ENCODE results near the gene ZNF536. TPM values are rescaled to one million over a fixed set of nuclear protein-coding genes. Genes with fewer than 3 reads are reported as not detected.

ZNF536 gene
- total RNA-seq, 1 experiment from 2014 or later = not detected

DNA sequence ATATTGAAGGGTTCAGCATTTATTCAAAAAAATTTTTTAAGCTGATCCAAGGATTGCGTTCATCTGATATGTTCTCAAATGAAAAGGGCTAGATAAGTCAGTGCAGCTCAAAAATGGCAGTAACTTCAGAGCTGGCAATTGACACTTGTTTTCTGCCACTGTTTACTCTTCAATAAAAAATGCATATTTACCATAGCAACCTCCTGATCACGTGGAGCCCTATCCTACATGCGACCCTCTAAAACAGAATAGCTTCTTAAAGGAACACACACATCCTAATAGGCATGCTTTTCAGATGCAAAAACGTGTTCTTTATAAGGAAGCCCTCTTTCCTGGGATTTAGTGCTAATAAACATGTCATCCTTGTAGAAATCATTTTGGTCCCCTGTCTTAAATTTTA, 150.2 kb downstream of the ZNF536 start:
- Mint-ChIP-seq H3K4me1 (peaks cover 15 to 18% of the 10 kb centered on the region in 2 experiments), H3K4me3 (no peak overlapping the region), H3K27ac (no peak overlapping the region), H3K36me3 (ENCODE audit: insufficient read depth in 1 of 3, low read depth in 3 of 3) (peaks cover 0 to 3% (median 0%) of the 10 kb centered on the region in 3 experiments; a peak in 2 of 7 replicates), H3K27me3 (ENCODE audit: low read depth) (peaks cover 2% of the 10 kb centered on the region; the same call in 1 of the 2 replicates), H3K9me3 (no peaks in the 10 kb centered on the region; a peak in 1 of 5 replicates)
- Histone ChIP-seq H4K8ac (replicated peaks; ENCODE audit: insufficient read length, low read depth, low read length) (no peak overlapping the region), H3K23ac (ENCODE audit: insufficient read length, low read depth, low read length) (no peak overlapping the region), H2BK120ac (ENCODE audit: low read depth, low read length, poor library complexity, severe bottlenecking) (no peak overlapping the region), H3K9me3 (ENCODE audit: control insufficient read depth, low read depth, low read length) (no peaks in the 10 kb centered on the region), H3K9ac (ENCODE audit: extremely low read depth, insufficient read length, low read length) (no peak overlapping the region), H4K91ac (ENCODE audit: insufficient read length, low read depth, low read length) (no peak overlapping the region), H2AFZ (ENCODE audit: low read length) (no peak overlapping the region), H2BK12ac (ENCODE audit: insufficient read length, low read depth, low read length) (no peak overlapping the region), H2BK15ac (ENCODE audit: low read depth, low read length) (no peak overlapping the region), H3K23me2 (ENCODE audit: insufficient read length, low read depth, low read length, poor library complexity, severe bottlenecking) (no peaks in the 10 kb centered on the region), H3K14ac (ENCODE audit: insufficient read depth, low read length) (no peak overlapping the region), H3K4me1 (ENCODE audit: insufficient read depth, low read length) (peaks cover 3% of the 10 kb centered on the region; the same call in 1 of the 2 replicates), H3K4ac (ENCODE audit: low read depth, low read length) (no peak overlapping the region), H2BK20ac (ENCODE audit: low read depth, low read length, poor library complexity, severe bottlenecking) (no peak overlapping the region), H2AK5ac (ENCODE audit: insufficient read length, low read length) (no peak overlapping the region), H2BK5ac (ENCODE audit: insufficient read length, low read length) (no peak overlapping the region), H3K27ac (ENCODE audit: insufficient read length, low read depth, low read length) (no peak overlapping the region), H4K20me1 (ENCODE audit: control insufficient read depth, insufficient read depth, insufficient read length) (no peaks in the 10 kb centered on the region), H3K79me1 (ENCODE audit: insufficient read depth, low read depth, low read length, poor library complexity, severe bottlenecking) (no peaks in the 10 kb centered on the region), H3T11ph (ENCODE audit: low read length) (no peak overlapping the region), H3K18ac (ENCODE audit: insufficient read length, low read depth, low read length) (no peak overlapping the region), H4K5ac (ENCODE audit: insufficient read length, low read depth, low read length) (no peak overlapping the region), H3K79me2 (ENCODE audit: insufficient read depth, low read length) (no peaks in the 10 kb centered on the region), H3K27me3 (ENCODE audit: insufficient read depth, low read length) (no peaks in the 10 kb centered on the region), H3K4me2 (ENCODE audit: insufficient read depth, insufficient read length, low read length) (no peak overlapping the region), H3K56ac (ENCODE audit: insufficient read length, low read depth, low read length) (no peak overlapping the region)
- no CpG with 5 or more reads among the region's 4 CpGs for WGBS (ENCODE audit: extremely low coverage, insufficient read length, low lambda C conversion rate)
- no peak for DNase-seq
- TF ChIP-seq, protein P1, sequence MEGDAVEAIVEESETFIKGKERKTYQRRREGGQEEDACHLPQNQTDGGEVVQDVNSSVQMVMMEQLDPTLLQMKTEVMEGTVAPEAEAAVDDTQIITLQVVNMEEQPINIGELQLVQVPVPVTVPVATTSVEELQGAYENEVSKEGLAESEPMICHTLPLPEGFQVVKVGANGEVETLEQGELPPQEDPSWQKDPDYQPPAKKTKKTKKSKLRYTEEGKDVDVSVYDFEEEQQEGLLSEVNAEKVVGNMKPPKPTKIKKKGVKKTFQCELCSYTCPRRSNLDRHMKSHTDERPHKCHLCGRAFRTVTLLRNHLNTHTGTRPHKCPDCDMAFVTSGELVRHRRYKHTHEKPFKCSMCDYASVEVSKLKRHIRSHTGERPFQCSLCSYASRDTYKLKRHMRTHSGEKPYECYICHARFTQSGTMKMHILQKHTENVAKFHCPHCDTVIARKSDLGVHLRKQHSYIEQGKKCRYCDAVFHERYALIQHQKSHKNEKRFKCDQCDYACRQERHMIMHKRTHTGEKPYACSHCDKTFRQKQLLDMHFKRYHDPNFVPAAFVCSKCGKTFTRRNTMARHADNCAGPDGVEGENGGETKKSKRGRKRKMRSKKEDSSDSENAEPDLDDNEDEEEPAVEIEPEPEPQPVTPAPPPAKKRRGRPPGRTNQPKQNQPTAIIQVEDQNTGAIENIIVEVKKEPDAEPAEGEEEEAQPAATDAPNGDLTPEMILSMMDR (conservative IDR thresholded peaks at IDR 0.05) = no peak

Measured in H9 (cell line).